ENCODE results near the gene CARNS1.
A peak's percentile ranks its signal among the peaks of the same experiment; 100 is the strongest.

DNA sequence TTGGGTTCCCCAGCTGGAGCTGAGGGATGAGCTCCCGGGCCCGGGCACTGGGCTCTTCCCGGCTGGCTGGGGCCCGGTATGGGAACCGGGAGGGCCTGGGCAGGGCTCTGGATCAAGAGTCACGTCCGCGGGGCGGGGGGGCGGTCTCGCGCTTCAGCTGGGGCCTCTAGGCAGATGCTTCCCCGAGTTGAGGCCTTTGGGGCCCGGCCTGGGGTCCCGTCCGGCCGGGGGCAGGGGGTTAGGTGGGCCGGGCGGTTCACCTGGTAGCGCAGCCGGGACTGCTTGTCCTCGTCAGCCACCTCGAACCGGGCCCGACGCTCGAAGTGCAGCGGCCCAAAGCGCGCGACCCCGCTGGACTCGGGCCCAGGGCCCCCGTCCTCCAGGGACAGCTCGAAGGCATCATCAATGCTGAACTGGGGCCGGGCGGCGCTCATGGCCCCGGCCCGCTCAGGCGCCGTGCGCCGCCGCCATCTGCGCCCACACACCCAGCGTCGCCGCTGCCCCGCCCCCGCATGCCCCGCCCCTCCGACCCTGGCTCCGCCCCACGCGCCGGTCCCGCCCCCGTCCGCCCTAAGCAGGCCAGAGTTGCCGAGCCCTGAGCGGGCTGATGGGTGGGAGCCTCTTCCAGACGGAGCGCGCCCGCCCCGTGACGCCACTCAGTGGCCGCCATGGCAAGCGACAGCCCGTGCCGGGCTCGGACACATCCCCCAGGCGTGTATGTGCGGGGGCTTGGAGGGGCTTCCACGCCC, 53.5 kb downstream of the CARNS1 start, which contains the start of gene TMEM134:
- TF ChIP-seq, protein P1, sequence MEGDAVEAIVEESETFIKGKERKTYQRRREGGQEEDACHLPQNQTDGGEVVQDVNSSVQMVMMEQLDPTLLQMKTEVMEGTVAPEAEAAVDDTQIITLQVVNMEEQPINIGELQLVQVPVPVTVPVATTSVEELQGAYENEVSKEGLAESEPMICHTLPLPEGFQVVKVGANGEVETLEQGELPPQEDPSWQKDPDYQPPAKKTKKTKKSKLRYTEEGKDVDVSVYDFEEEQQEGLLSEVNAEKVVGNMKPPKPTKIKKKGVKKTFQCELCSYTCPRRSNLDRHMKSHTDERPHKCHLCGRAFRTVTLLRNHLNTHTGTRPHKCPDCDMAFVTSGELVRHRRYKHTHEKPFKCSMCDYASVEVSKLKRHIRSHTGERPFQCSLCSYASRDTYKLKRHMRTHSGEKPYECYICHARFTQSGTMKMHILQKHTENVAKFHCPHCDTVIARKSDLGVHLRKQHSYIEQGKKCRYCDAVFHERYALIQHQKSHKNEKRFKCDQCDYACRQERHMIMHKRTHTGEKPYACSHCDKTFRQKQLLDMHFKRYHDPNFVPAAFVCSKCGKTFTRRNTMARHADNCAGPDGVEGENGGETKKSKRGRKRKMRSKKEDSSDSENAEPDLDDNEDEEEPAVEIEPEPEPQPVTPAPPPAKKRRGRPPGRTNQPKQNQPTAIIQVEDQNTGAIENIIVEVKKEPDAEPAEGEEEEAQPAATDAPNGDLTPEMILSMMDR (IDR thresholded peaks at IDR 0.05; ENCODE audit: poor library complexity): peak; percentile 50
- TF ChIP-seq EZH2 (IDR thresholded peaks at IDR 0.05; ENCODE audit: borderline replicate concordance): no peak
- TF ChIP-seq EZH2phosphoT487 (IDR thresholded peaks at IDR 0.05; ENCODE audit: low read depth, severe bottlenecking, unreplicated experiment): no peak

Measured in hepatocyte (in vitro differentiated cells).